ENCODE results near the gene HS2ST1.
A peak's percentile ranks its signal among the peaks of the same experiment; 100 is the strongest.

The HS2ST1 gene

GRCh38 chr1:86933051-86933450 is 18.6 kb downstream of the HS2ST1 start:
- CTCF ChIA-PET, result no interaction called here
- POLR2A ChIA-PET, result interaction anchor here (2.8 kb wide), 1 partner anchor 18 kb away, joined by 24 read pairs; the partner anchor contains the start of genes HS2ST1 and SELENOF
- no peak for DNase-seq (ENCODE audit: extremely low spot score)
- TF ChIP-seq SP1 (IDR thresholded peaks at IDR 0.05), result no peak
- TF ChIP-seq LEF1 (IDR thresholded peaks at IDR 0.05; ENCODE audit: borderline replicate concordance), result no peak
- TF ChIP-seq L3MBTL2 (conservative IDR thresholded peaks at IDR 0.05), result no peak

- no peak for DNase-seq (ENCODE audit: extremely low spot score)
- POLR2A ChIA-PET, result interaction anchor here (0.7 to 2.8 kb wide), 2 partner anchors 19 to 23 kb away, joined by 3 to 24 read pairs; partner anchors contain the start of genes HS2ST1 and SELENOF
- no peak for TF ChIP-seq HDGF (IDR thresholded peaks at IDR 0.05; ENCODE audit: borderline replicate concordance)
- peak; percentile 28; the same call in 1 of the 2 replicates for TF ChIP-seq ZNF384 (IDR thresholded peaks at IDR 0.05)
- CTCF ChIA-PET, result interaction anchor here (1.0 to 2.0 kb wide), 5 partner anchors 9 to 229 kb away, joined by 3 to 7 read pairs (median 4); partner anchors contain the start of gene SH3GLB1
These were observed 19.3 kb downstream of the HS2ST1 start for GRCh38 chr1:86933562-86934377.

- ChIA-PET CTCF (no interaction called here), POLR2A (no interaction called here)
- DNase-seq (ENCODE audit: extremely low spot score), result no peak
- TF ChIP-seq FOXM1 (IDR thresholded peaks at IDR 0.05; ENCODE audit: borderline replicate concordance) (no peak), SUZ12 (IDR thresholded peaks at IDR 0.05) (no peak), TARDBP (IDR thresholded peaks at IDR 0.05) (no peak), ELF4 (IDR thresholded peaks at IDR 0.05) (no peak), FOXA1 (IDR thresholded peaks at IDR 0.05) (no peak), NFRKB (IDR thresholded peaks at IDR 0.05) (no peak), FOXK2 (IDR thresholded peaks at IDR 0.05) (no peak), CTBP1 (IDR thresholded peaks at IDR 0.05; ENCODE audit: borderline replicate concordance) (no peak), LEF1 (IDR thresholded peaks at IDR 0.05; ENCODE audit: borderline replicate concordance) (no peak), ZNF384 (IDR thresholded peaks at IDR 0.05) (no peak), SP1 (IDR thresholded peaks at IDR 0.05) (no peak), PKNOX1 (IDR thresholded peaks at IDR 0.05) (no peak), L3MBTL2 (conservative IDR thresholded peaks at IDR 0.05) (no peak), BHLHE40 (IDR thresholded peaks at IDR 0.05; ENCODE audit: borderline replicate concordance) (no peak), HDGF (IDR thresholded peaks at IDR 0.05; ENCODE audit: borderline replicate concordance) (no peak), ARNT (IDR thresholded peaks at IDR 0.05) (no peak)
These were observed 24.0 kb downstream of the HS2ST1 start for GRCh38 chr1:86938450-86938849.

- ChIA-PET CTCF (no interaction called here), POLR2A (no interaction called here)
- no peak for DNase-seq (ENCODE audit: extremely low spot score)
- no peak for TF ChIP-seq FOXA1 (IDR thresholded peaks at IDR 0.05)
- TF ChIP-seq FOXM1 (IDR thresholded peaks at IDR 0.05; ENCODE audit: borderline replicate concordance), result no peak
- no peak for TF ChIP-seq PKNOX1 (IDR thresholded peaks at IDR 0.05)
- TF ChIP-seq LEF1 (IDR thresholded peaks at IDR 0.05; ENCODE audit: borderline replicate concordance), result no peak
- no peak for TF ChIP-seq L3MBTL2 (conservative IDR thresholded peaks at IDR 0.05)
- TF ChIP-seq SUZ12 (IDR thresholded peaks at IDR 0.05), result no peak
- TF ChIP-seq CTBP1 (IDR thresholded peaks at IDR 0.05; ENCODE audit: borderline replicate concordance), result no peak
- TF ChIP-seq BHLHE40 (IDR thresholded peaks at IDR 0.05; ENCODE audit: borderline replicate concordance), result no peak
- TF ChIP-seq NFRKB (IDR thresholded peaks at IDR 0.05), result no peak
These were observed 24.4 kb downstream of the HS2ST1 start for GRCh38 chr1:86938855-86939254.

GRCh38 chr1:86939406-86939805 is 25.0 kb downstream of the HS2ST1 start:
- ChIA-PET POLR2A (no interaction called here), CTCF (no interaction called here)
- DNase-seq (ENCODE audit: extremely low spot score), result no peak
- TF ChIP-seq PKNOX1 (IDR thresholded peaks at IDR 0.05) (peak; percentile 87), FOXM1 (IDR thresholded peaks at IDR 0.05; ENCODE audit: borderline replicate concordance) (no peak)

- ChIA-PET CTCF (interaction anchor here (1.0 kb wide), 1 partner anchor 24 kb away, joined by 3 read pairs; no protein-coding TSS in a partner anchor), POLR2A (no interaction called here)
- TF ChIP-seq LEF1 (IDR thresholded peaks at IDR 0.05; ENCODE audit: borderline replicate concordance) (no peak), FOXA1 (IDR thresholded peaks at IDR 0.05) (no peak), FOXM1 (IDR thresholded peaks at IDR 0.05; ENCODE audit: borderline replicate concordance) (no peak)
- DNase-seq (ENCODE audit: extremely low spot score), result no peak
These were observed 26.2 kb downstream of the HS2ST1 start for GRCh38 chr1:86940599-86940998.

- TF ChIP-seq L3MBTL2 (conservative IDR thresholded peaks at IDR 0.05), result no peak
- no peak for TF ChIP-seq LEF1 (IDR thresholded peaks at IDR 0.05; ENCODE audit: borderline replicate concordance)
- TF ChIP-seq ZNF384 (IDR thresholded peaks at IDR 0.05), result no peak
- TF ChIP-seq ARNT (IDR thresholded peaks at IDR 0.05), result no peak
- TF ChIP-seq CTBP1 (IDR thresholded peaks at IDR 0.05; ENCODE audit: borderline replicate concordance), result no peak
- CTCF ChIA-PET, result no interaction called here
- POLR2A ChIA-PET, result no interaction called here
- DNase-seq (ENCODE audit: extremely low spot score), result no peak
These were observed 27.6 kb downstream of the HS2ST1 start for GRCh38 chr1:86942042-86942441.
